SK-N-SH (cell line): ENCODE data around the gene PTPRD.

Source experiments
- EP300 ChIP-seq, 2 experiments: IDR thresholded peaks; 2 replicates each; pipeline versions ENCODE4 v1.4.0 to v1.6.1; 2012; ENCODE audit warnings: borderline replicate concordance in 1 of 2, low read depth in 1 of 2, low read length in 1 of 2
- FOXJ3 ChIP-seq: sonication (generic); formaldehyde crosslinking; IDR thresholded peaks from 2 replicates; pipeline ENCODE4 v1.5.1; 2020; ENCODE audit warnings: mild to moderate bottlenecking, missing genetic modification reagents
- POLR2AphosphoS5 ChIP-seq: IDR thresholded peaks from 2 replicates; pipeline ENCODE4 v1.6.1; 2012; ENCODE audit warnings: low read depth, low read length
- TAF1 ChIP-seq: IDR thresholded peaks from 2 replicates; pipeline ENCODE4 v1.6.1; 2012; ENCODE audit warnings: low read depth, mild to moderate bottlenecking, low read length, moderate library complexity, borderline replicate concordance
- TF ChIP-seq, protein P1 (sequence below): fragments of 200-600 bp; sonication (generic); IDR thresholded peaks from 2 replicates; pipeline ENCODE4 v1.6.1; 2017; ENCODE audit warnings: antibody characterized with exemption, mild to moderate bottlenecking, moderate library complexity
- TF ChIP-seq, protein P2 (sequence below): fragments of 150-350 bp; IDR thresholded peaks from 2 replicates; pipeline ENCODE4 v1.6.1; 2017; ENCODE audit warnings: antibody characterized with exemption, low read length, low read depth, borderline replicate concordance
- TF ChIP-seq, protein P3 (sequence below): IDR thresholded peaks from 2 replicates; pipeline ENCODE4 v1.4.0; 2012; ENCODE audit warnings: low read depth, borderline replicate concordance

DNA sequence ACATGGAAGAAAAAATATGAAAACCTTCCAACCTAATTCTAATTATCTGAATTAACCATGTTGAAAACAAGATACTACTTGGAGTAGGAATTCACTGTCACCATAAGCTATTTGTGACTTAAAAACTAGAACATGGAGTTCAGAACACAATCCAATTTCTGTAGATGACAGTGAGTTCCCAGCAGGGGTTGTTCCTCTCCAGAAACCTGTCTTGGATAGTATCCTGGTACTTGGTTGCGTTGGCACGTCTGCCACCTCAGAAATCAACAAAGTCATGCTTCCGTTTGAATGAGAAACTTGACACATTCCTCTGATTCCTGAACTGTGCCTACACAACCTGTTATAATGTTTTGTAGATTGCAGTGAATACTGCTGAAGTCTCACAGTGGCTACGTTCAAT lies 2023.3 kb downstream of the PTPRD start:
- TF ChIP-seq, protein P1, sequence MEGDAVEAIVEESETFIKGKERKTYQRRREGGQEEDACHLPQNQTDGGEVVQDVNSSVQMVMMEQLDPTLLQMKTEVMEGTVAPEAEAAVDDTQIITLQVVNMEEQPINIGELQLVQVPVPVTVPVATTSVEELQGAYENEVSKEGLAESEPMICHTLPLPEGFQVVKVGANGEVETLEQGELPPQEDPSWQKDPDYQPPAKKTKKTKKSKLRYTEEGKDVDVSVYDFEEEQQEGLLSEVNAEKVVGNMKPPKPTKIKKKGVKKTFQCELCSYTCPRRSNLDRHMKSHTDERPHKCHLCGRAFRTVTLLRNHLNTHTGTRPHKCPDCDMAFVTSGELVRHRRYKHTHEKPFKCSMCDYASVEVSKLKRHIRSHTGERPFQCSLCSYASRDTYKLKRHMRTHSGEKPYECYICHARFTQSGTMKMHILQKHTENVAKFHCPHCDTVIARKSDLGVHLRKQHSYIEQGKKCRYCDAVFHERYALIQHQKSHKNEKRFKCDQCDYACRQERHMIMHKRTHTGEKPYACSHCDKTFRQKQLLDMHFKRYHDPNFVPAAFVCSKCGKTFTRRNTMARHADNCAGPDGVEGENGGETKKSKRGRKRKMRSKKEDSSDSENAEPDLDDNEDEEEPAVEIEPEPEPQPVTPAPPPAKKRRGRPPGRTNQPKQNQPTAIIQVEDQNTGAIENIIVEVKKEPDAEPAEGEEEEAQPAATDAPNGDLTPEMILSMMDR: no peak
- TF ChIP-seq TAF1 (no peak), FOXJ3 (no peak), POLR2AphosphoS5 (no peak), EP300 (IDR thresholded peaks at IDR 0.05; ENCODE audit: borderline replicate concordance in 1 of 2, low read depth in 1 of 2, low read length in 1 of 2) (no peak)
- TF ChIP-seq, protein P2, sequence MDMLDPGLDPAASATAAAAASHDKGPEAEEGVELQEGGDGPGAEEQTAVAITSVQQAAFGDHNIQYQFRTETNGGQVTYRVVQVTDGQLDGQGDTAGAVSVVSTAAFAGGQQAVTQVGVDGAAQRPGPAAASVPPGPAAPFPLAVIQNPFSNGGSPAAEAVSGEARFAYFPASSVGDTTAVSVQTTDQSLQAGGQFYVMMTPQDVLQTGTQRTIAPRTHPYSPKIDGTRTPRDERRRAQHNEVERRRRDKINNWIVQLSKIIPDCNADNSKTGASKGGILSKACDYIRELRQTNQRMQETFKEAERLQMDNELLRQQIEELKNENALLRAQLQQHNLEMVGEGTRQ: no peak
- TF ChIP-seq, protein P3, sequence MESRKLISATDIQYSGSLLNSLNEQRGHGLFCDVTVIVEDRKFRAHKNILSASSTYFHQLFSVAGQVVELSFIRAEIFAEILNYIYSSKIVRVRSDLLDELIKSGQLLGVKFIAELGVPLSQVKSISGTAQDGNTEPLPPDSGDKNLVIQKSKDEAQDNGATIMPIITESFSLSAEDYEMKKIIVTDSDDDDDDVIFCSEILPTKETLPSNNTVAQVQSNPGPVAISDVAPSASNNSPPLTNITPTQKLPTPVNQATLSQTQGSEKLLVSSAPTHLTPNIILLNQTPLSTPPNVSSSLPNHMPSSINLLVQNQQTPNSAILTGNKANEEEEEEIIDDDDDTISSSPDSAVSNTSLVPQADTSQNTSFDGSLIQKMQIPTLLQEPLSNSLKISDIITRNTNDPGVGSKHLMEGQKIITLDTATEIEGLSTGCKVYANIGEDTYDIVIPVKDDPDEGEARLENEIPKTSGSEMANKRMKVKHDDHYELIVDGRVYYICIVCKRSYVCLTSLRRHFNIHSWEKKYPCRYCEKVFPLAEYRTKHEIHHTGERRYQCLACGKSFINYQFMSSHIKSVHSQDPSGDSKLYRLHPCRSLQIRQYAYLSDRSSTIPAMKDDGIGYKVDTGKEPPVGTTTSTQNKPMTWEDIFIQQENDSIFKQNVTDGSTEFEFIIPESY: no peak
